Measurements from ENCODE around the gene SPECC1. TPM values are rescaled to one million over a fixed set of nuclear protein-coding genes. Genes with fewer than 3 reads are reported as not detected.

SPECC1 gene
- total and polyA plus RNA-seq, 10 of the 15 experiments (the other 5 are each of a cell fraction or from before 2014, with no cell fraction given) = 6.4 to 40.6 (median 23.9) TPM

DNA sequence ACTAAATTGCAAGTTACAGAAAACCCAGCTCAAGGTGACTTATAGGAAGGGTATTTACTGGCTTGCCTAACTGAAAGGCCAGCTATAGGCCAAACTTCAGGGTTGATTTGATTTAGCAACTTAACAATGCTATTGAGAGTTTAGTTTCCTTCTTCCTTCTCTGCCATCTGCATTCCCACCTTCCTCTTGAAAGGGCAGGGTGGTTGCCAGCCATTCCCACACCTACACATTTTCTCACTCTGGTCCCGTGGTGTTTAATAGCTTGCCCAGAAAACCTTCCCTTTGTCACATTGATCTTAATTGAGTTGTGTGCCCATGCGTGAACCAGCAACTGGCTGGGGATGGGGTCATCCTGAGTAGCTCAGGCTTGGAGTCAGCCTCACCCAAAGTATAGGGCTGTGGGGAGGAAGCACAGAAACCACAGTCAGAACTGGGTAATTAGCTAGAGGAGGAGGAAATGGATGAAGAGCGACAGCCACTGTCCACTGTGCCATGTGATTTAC, 194.7 kb downstream of the SPECC1 start (continued):
- TF ChIP-seq BHLHE40 (IDR thresholded peaks at IDR 0.05; ENCODE audit: borderline replicate concordance in 1 of 2, low read depth in 2 of 2, low read length in 1 of 2) (no peak), RAD21 (IDR thresholded peaks at IDR 0.05; ENCODE audit: insufficient read depth, low read depth, low read length) (no peak), NBN (IDR thresholded peaks at IDR 0.05) (peak; percentile 18; the same call in 1 of the 2 replicates), RAD51 (IDR thresholded peaks at IDR 0.05) (no peak), HDGF (IDR thresholded peaks at IDR 0.05) (peak; percentile 34; the same call in 1 of the 2 replicates), SMC3 (IDR thresholded peaks at IDR 0.05; ENCODE audit: borderline replicate concordance, low read length) (no peak), EED (IDR thresholded peaks at IDR 0.05; ENCODE audit: low read depth) (no peak), MTA2 (IDR thresholded peaks at IDR 0.05; ENCODE audit: low read depth) (peak; percentile 68; the same call in 1 of the 2 replicates), RB1 (IDR thresholded peaks at IDR 0.05; ENCODE audit: borderline replicate concordance) (no peak), BMI1 (IDR thresholded peaks at IDR 0.05; ENCODE audit: borderline replicate concordance) (no peak), CHD1 (IDR thresholded peaks at IDR 0.05; ENCODE audit: low read depth, low read length) (no peak), RUNX3 (IDR thresholded peaks at IDR 0.05; ENCODE audit: low read length) (peak; percentile 56), ATF7 (IDR thresholded peaks at IDR 0.05; ENCODE audit: low read depth) (peak; percentile 39; the same call in 1 of the 2 replicates), RELA (IDR thresholded peaks at IDR 0.05; ENCODE audit: borderline replicate concordance, partially characterized antibody) (no peak), LARP7 (IDR thresholded peaks at IDR 0.05) (no peak), IKZF2 (IDR thresholded peaks at IDR 0.05) (peak; percentile 79 to 81)
- TF ChIP-seq, protein P1, sequence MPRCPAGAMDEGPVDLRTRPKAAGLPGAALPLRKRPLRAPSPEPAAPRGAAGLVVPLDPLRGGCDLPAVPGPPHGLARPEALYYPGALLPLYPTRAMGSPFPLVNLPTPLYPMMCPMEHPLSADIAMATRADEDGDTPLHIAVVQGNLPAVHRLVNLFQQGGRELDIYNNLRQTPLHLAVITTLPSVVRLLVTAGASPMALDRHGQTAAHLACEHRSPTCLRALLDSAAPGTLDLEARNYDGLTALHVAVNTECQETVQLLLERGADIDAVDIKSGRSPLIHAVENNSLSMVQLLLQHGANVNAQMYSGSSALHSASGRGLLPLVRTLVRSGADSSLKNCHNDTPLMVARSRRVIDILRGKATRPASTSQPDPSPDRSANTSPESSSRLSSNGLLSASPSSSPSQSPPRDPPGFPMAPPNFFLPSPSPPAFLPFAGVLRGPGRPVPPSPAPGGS (IDR thresholded peaks at IDR 0.05; ENCODE audit: borderline replicate concordance, insufficient read depth, low read depth, low read length, poor library complexity, severe bottlenecking) = no peak
